Hematopoietic multipotent progenitor cell treated with erythropoietin and hydrocortisone succinate and interleukin-3 and kit ligand, for 6 days (in vitro differentiated cells): ENCODE measurements around the gene MTNR1A.

Experiments used
- DNase-seq: peaks from one replicate; pipeline ENCODE4 v3.0.0-alpha.2; 2015

The MTNR1A gene

DNA sequence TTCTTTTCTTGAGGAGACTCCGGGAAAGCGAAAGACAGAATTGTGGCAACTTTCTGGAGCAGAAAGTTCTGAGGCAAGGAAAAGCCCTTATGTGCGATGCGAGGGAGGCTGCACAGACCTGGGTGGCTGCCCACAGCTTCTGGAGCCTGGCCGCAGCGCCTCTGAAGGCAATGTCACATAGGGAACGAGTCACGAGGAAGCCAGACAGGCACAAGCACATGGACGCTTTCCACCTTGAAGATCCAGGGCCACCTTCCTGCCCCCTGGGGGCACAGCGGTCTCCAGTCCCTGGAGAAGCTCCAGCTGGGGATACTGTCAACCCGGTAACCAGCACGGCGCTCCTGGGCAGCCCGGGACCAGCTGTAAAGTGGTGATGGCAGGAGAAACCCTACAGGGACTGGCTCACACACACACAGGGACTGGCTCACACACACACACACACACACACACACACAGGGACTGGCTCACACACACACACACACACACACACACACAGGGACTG, 69.8 kb downstream of the MTNR1A start:
- no peak for DNase-seq

DNA sequence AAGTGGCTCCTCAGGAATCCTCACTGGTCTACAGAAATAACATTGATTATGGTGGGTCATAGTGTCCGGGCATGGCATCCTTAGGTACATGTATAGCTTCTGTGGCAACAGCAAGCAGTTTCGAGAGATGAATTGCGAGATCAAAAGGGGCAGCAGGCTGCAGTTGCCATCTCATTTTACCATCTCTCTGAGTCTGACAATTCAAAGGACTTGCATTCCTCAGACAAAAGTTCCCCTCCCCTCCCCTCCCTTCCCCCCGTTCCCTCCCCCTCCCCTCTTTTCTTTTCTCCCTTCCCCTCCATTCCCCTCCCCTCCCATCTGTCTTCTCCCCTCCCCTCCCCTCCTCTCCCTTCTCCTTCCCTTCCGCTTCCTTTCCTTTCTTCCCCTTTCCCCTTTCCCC, 70.2 kb downstream of the MTNR1A start:
- no peak for DNase-seq

DNA sequence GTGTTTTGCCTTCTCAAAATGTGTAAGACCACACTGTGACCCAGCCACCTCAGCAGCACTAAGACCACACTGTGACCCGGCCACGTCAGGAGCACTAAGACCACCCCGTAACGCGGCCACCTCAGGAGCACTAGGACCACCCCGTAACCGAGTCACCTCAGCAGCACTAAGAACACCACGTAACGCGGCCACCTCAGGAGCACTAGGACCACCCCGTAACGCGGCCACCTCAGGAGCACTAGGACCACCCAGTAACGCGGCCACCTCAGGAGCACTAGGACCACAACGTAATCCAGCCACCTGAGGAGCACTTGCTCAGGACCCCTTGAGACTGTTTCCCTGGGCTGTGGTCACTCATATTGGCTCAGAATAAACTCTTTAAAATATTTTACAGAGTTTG, 71.7 kb downstream of the MTNR1A start:
- DNase-seq = no peak
